ENCODE results near the gene ETV7.

Gene ETV7

GRCh38 chr6:36335465-36336207 lies 51.8 kb downstream of the ETV7 start:
- Histone ChIP-seq H3K9me3 (ENCODE audit: insufficient read depth, low read depth, low read length) (no peaks in the 10 kb centered on the region), H3K4me2 (ENCODE audit: low read depth, low read length, poor library complexity, severe bottlenecking) (no peak overlapping the region)

DNA sequence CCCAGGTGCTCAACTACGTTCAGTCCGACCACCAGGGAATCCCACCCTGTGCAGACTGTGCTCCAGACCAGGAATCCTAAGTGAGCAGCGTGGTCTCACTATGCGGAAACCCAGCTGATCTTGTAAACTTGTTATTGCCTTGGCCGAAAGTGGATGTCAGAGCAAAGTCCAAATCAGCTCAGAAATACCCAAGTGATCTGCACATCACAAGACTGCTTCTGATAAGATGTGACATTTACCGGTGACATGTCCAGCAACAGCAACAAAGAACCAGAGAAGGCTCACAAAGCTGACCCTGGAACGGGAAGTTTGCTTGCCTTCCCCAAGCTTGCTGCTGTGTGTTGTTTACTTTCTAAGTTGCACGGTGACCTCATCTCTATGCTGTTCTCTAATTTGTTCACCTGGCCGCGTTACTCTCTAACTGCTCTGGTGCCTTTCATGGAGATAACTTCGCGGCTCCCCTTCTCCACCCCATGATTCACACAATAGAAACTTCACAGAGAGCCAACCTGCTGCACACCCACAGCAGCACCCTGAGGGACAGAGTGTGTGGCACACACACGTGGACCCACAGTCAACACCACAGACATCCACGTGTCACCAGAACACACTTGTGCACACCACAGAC lies 52.5 kb downstream of the ETV7 start:
- Histone ChIP-seq H3K36me3 (ENCODE audit: insufficient read depth, low read length) (no peaks in the 10 kb centered on the region), H3K4me3 (ENCODE audit: low read length, poor library complexity, severe bottlenecking) (no peak overlapping the region), H3K9ac (ENCODE audit: low read depth, low read length, poor library complexity, severe bottlenecking) (no peak overlapping the region), H3K4me1 (ENCODE audit: insufficient read depth, low read length, poor library complexity, severe bottlenecking) (peaks cover 8% of the 10 kb centered on the region), H4K20me1 (ENCODE audit: insufficient read depth, low read length, poor library complexity, severe bottlenecking) (no peaks in the 10 kb centered on the region), H3K9me3 (ENCODE audit: insufficient read depth, low read depth, low read length) (no peaks in the 10 kb centered on the region), H3K27me3 (ENCODE audit: insufficient read depth, low read length, poor library complexity, severe bottlenecking) (no peaks in the 10 kb centered on the region), H3K79me2 (ENCODE audit: insufficient read depth, low read length) (no peaks in the 10 kb centered on the region), H2AFZ (ENCODE audit: low read length) (no peak overlapping the region), H3K9me2 (replicated peaks; ENCODE audit: low read depth, low read length) (no peaks in the 10 kb centered on the region), H3K4me2 (ENCODE audit: low read depth, low read length, poor library complexity, severe bottlenecking) (no peak overlapping the region), H3F3A (ENCODE audit: low read depth) (no peaks in the 10 kb centered on the region)
- no peak for TF ChIP-seq EZH2phosphoT487 (IDR thresholded peaks at IDR 0.05; ENCODE audit: borderline replicate concordance)
- TF ChIP-seq, protein P1, sequence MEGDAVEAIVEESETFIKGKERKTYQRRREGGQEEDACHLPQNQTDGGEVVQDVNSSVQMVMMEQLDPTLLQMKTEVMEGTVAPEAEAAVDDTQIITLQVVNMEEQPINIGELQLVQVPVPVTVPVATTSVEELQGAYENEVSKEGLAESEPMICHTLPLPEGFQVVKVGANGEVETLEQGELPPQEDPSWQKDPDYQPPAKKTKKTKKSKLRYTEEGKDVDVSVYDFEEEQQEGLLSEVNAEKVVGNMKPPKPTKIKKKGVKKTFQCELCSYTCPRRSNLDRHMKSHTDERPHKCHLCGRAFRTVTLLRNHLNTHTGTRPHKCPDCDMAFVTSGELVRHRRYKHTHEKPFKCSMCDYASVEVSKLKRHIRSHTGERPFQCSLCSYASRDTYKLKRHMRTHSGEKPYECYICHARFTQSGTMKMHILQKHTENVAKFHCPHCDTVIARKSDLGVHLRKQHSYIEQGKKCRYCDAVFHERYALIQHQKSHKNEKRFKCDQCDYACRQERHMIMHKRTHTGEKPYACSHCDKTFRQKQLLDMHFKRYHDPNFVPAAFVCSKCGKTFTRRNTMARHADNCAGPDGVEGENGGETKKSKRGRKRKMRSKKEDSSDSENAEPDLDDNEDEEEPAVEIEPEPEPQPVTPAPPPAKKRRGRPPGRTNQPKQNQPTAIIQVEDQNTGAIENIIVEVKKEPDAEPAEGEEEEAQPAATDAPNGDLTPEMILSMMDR (conservative IDR thresholded peaks at IDR 0.05; ENCODE audit: low read length): no peak

More at GRCh38 chr6:36335465-36336207, 51.8 kb downstream of the ETV7 start:
- H3K4me3 ChIP-seq (ENCODE audit: low read length, poor library complexity, severe bottlenecking): no peak overlapping the region
- no peaks in the 10 kb centered on the region for H3K9me2 ChIP-seq (replicated peaks; ENCODE audit: low read depth, low read length)
- no peak overlapping the region for H3K9ac ChIP-seq (ENCODE audit: low read depth, low read length, poor library complexity, severe bottlenecking)
- H3K27me3 ChIP-seq (ENCODE audit: insufficient read depth, low read length, poor library complexity, severe bottlenecking): no peaks in the 10 kb centered on the region
- no peak for TF ChIP-seq EZH2phosphoT487 (IDR thresholded peaks at IDR 0.05; ENCODE audit: borderline replicate concordance)
- TF ChIP-seq, protein P1 (conservative IDR thresholded peaks at IDR 0.05; ENCODE audit: low read length): no peak
- no peak overlapping the region for H2AFZ ChIP-seq (ENCODE audit: low read length)
- H3K4me1 ChIP-seq (ENCODE audit: insufficient read depth, low read length, poor library complexity, severe bottlenecking): peaks cover 8% of the 10 kb centered on the region
- H3F3A ChIP-seq (ENCODE audit: low read depth): no peaks in the 10 kb centered on the region
- H3K36me3 ChIP-seq (ENCODE audit: insufficient read depth, low read length): no peaks in the 10 kb centered on the region
- no peaks in the 10 kb centered on the region for H4K20me1 ChIP-seq (ENCODE audit: insufficient read depth, low read length, poor library complexity, severe bottlenecking)
- H3K79me2 ChIP-seq (ENCODE audit: insufficient read depth, low read length): no peaks in the 10 kb centered on the region

GRCh38 chr6:36333931-36334725 lies 53.3 kb downstream of the ETV7 start:
- Histone ChIP-seq H2AFZ (ENCODE audit: low read length) (no peak overlapping the region), H3K27me3 (ENCODE audit: insufficient read depth, low read length, poor library complexity, severe bottlenecking) (no peaks in the 10 kb centered on the region), H3K4me1 (ENCODE audit: insufficient read depth, low read length, poor library complexity, severe bottlenecking) (peaks cover 8% of the 10 kb centered on the region), H3K9me3 (ENCODE audit: insufficient read depth, low read depth, low read length) (no peaks in the 10 kb centered on the region), H4K20me1 (ENCODE audit: insufficient read depth, low read length, poor library complexity, severe bottlenecking) (no peaks in the 10 kb centered on the region), H3K9me2 (replicated peaks; ENCODE audit: low read depth, low read length) (no peaks in the 10 kb centered on the region), H3K9ac (ENCODE audit: low read depth, low read length, poor library complexity, severe bottlenecking) (no peak overlapping the region), H3F3A (ENCODE audit: low read depth) (no peaks in the 10 kb centered on the region), H3K4me2 (ENCODE audit: low read depth, low read length, poor library complexity, severe bottlenecking) (no peak overlapping the region), H3K36me3 (ENCODE audit: insufficient read depth, low read length) (no peaks in the 10 kb centered on the region), H3K4me3 (ENCODE audit: low read length, poor library complexity, severe bottlenecking) (no peak overlapping the region), H3K79me2 (ENCODE audit: insufficient read depth, low read length) (no peaks in the 10 kb centered on the region)
- TF ChIP-seq, protein P1 (conservative IDR thresholded peaks at IDR 0.05; ENCODE audit: low read length): no peak
- TF ChIP-seq EZH2phosphoT487 (IDR thresholded peaks at IDR 0.05; ENCODE audit: borderline replicate concordance): no peak

All from Loucy (cell line).